SK-N-SH treated with all-trans-retinoic acid at 6 μM for 48 hours (cell line): ENCODE data around the gene UBL4B.

ENCODE experiments used
- ARNTL ChIP-seq: fragments of 450-650 bp; formaldehyde crosslinking; IDR thresholded peaks from 2 replicates; pipeline ENCODE4 v1.5.0; 2020; ENCODE audit warnings: low read depth, mild to moderate bottlenecking, moderate library complexity, borderline replicate concordance
- ESRRG ChIP-seq: fragments of 250-450 bp; sonication (Bioruptor Pico); IDR thresholded peaks from 2 replicates; pipeline ENCODE4 v1.6.1; 2021; ENCODE audit warnings: mild to moderate bottlenecking
- ISL1 ChIP-seq: fragments of 250-450 bp; sonication (Bioruptor Pico); IDR thresholded peaks from 2 replicates; pipeline ENCODE4 v2.1.2; 2022; ENCODE audit warnings: mild to moderate bottlenecking, moderate library complexity
- RARB ChIP-seq: fragments of 250-450 bp; sonication (Bioruptor Pico); IDR thresholded peaks from 2 replicates; pipeline ENCODE4 v1.8.0; 2021; ENCODE audit warnings: mild to moderate bottlenecking, moderate library complexity
- TCF4 ChIP-seq: fragments of 250-450 bp; sonication (Bioruptor Pico); IDR thresholded peaks from 2 replicates; pipeline ENCODE4 v1.8.0; 2021; ENCODE audit warnings: mild to moderate bottlenecking, moderate library complexity, borderline replicate concordance

DNA sequence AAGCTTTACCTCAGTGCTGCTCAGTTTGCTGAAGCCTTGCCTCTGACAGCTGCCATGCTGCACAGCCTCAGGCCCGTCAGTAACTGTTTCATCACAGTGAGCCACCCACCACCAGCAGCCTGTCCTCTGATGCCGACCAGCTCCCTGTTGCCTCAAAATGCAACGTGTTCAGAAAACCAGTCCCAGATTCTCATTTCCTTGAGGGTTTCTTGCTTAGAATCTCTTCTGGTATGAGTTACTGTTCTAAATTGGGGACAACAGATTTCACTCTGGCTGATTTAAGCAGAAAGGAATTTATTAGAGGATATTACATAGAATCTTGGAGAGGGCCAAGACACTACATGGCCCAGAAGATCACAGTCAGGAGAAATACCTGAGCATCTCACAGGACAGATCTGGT lies 11.0 kb downstream of the UBL4B start:
- no peak for TF ChIP-seq ARNTL (CRISPR knock-in tag)
- TF ChIP-seq ESRRG = no peak
- no peak for TF ChIP-seq ISL1 (CRISPR knock-in tag)
- TF ChIP-seq RARB = no peak
- TF ChIP-seq TCF4 (CRISPR knock-in tag) = no peak
